PC-9 (cell line): Measurements from ENCODE around the gene TBC1D9B.

Source experiments
- CTCF ChIP-seq: fragments of 200-600 bp; sonication (generic); conservative IDR thresholded peaks from 2 replicates; pipeline ENCODE4 v1.6.1; 2017; ENCODE audit warnings: mixed run types, antibody characterized with exemption, mild to moderate bottlenecking, moderate library complexity
- EZH2 ChIP-seq: fragments of 200-600 bp; sonication (generic); IDR thresholded peaks from 2 replicates; pipeline ENCODE4 v1.8.0; 2017; ENCODE audit warnings: antibody characterized with exemption, low read depth

DNA sequence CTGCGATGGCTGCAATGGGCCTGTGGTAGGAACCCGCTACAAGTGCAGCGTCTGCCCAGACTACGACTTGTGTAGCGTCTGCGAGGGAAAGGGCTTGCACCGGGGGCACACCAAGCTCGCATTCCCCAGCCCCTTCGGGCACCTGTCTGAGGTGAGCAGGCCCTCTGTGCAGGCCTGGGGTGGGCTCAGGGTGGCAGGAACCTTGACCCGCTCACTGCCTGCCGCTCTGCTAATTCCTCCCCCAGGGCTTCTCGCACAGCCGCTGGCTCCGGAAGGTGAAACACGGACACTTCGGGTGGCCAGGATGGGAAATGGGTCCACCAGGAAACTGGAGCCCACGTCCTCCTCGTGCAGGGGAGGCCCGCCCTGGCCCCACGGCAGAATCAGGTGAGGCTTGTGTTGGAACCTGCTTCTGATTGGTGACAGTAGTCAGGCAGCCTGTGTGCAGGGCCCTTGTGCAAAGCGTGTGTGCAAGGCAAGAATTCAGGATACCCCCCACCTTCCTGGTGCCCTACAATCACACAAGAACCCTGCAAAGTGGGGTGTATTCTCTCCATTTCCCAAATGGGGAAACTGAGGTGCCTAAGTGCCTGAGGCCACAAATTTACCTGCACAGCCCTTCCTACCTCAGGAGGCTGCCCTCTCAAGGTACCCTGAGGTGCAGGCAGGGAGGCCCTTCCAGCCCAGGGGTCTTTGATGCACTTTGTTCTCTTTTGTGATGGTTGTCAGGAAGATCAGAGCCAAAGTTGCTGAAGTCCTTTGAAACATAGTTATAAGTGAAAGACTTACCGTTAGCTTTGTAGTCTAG, 83.6 kb downstream of the TBC1D9B start:
- TF ChIP-seq CTCF (no peak), EZH2 (no peak)
